GM18498 (cell line): ENCODE results near the gene RAB8B.
A peak's percentile ranks its signal among the peaks of the same experiment; 100 is the strongest.

Source experiments
- ATAC-seq: cut with Tn5 transposase; IDR thresholded peaks from one replicate; pipeline ENCODE4 v1.9.1; 2021; ENCODE audit warnings: mild to moderate bottlenecking, moderate library complexity; ENCODE audit not compliant: unreplicated experiment

The RAB8B gene

DNA sequence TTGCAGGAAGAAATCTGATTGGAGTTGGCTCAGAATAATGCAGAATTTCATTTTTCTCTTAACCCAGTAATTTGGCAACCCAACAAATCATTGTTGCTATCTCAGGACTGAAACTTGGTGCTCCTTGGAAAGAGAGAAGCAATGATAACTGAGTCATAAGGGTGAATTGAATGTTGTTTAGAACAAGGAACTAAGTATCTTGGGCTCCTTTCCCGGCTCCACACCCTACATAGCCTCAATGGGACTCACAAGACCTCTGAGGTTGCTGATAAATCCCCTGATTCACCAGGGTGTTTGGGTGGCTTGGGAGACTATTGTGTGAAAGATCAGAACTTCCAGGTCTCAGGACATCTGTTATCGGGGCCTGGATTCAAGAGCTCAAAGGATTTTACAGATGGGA is 7.8 kb upstream of the RAB8B start:
- no peak for ATAC-seq

DNA sequence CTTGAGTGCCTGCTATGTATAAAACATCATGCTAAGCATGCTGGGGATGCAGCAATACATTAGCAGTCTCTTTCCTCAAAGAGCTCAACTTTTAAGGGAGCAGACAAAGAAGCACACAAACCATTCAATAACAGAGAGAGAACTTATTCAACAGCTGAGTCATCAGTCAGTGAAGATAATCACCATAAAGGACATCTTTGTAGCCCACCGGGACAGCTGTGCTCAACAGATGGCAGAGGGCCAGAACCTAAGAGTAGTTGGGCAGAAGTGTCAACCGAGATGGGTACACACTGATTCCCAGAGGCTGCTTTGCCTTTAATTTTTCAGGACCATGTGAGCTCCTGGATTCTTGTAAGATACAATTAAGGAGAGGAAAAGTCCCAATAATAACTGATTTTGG is 4.2 kb upstream of the RAB8B start:
- ATAC-seq, result no peak

DNA sequence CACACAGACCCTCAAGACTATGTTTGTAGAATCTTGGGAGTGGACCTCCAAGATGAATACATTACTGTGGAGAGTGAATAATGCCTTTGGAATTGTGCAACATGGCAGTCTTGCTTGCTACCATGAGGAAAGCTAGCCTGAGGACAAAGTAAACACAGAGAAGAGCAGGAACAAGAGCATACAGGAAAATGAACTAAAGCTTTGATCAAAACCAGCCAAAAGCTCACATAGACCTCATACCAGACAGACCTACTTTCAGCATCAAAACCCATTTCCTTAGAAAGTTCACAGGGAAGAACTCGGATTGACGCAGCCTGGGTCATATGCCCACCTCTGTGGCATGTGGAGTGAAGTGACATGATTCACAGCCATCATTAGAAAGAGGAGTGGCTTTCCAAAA is 3.3 kb upstream of the RAB8B start:
- ATAC-seq, result no peak

DNA sequence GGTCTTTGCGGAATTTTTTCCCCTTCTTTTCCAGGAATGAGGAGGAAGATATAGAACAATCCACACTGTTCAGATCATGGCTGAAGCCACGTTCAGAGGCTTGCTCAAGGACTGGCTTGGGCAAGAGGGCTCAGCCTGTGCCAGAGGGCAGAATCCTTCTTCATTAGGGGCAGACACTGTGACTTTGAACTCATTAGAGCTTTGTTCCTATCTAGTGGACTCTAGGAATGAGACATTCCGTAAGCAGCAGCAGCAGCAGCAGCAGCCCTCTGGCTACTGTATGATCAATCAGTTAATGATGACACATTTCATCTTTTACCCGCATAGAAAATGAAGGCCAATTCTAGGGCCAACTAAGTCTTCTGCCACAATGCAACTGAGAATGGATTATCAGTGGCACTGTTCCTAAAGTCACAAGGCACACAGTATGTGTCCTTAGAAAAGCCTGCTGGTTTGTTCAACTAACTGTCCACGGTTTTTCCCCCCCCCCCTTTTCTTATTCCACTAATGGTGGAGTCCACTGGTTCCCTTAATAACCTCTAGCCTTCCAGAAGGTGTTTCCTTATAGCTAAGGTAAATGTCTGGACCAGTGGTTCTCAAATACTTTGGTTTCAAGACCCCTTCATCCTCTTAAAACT is 1.7 kb upstream of the RAB8B start:
- no peak for ATAC-seq

DNA sequence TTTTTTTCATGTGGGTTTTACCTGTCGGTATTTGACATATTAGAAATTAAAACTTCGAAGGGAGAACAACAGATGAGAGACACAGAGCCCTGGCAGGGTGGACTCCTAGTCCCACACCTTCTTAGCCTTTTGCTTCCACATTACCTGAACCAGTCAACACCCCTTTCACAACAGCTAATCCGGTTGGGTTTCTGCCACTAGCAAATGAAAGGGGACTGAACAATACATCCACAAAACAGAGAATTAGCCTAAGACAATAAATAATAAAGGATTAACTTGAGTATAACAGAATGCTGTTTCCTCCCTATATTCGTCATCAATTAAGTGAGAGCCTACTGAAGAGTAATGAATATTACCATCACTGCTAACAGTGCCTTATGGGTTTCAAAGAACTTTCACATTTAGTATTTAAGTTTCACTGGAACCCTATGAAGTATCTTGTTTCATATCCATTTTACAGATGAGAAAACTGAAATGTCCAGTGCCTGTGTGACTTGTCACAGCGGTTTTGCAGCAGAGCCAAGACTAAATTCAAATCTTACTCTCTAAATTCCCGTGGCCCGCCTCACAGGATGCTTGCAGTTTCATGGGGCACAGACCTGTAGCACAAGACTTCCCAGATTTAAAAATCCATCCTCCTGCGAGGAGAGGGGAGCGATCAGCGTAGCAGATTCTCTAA is 1.0 kb upstream of the RAB8B start:
- no peak for ATAC-seq

DNA sequence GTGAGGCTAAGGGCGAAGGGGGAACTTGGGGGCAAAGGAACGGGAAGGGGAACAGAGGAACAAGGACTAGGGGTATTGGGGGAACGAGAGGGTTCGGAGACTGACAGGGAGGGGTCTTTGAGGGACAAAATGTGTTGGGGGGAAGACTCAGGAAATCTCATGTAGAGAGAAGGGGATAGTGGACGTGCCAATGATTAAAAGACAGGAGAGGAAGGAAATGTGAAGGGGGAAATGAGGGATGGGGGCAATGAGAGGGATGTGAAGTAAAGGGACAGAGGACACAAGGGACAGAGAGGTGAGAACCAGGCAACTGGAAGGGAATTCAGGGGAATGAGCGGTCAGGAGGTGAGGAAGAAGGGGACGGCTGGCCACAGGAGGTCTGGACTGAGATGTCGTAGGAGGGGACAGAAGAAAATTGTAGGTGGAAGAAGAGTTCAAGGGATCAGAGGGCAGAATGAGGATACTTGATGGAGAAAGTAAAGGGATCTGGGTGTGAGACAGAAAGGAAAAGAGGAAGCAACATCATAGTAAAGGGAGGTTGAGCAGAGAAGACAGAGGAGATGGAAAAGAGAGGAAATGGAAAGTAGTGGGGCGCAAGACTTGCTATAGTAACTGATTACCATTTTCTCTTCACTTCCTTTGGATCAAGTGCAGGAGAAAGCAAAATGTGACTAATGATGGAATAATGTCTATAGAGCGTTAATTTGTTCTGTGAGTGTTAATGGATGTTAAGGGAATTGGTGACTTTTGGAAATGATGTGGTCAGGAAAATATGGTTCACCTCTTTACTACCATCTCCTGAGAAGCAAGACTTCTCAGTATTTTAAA is 749 bp downstream of the RAB8B start:
- no peak for ATAC-seq

DNA sequence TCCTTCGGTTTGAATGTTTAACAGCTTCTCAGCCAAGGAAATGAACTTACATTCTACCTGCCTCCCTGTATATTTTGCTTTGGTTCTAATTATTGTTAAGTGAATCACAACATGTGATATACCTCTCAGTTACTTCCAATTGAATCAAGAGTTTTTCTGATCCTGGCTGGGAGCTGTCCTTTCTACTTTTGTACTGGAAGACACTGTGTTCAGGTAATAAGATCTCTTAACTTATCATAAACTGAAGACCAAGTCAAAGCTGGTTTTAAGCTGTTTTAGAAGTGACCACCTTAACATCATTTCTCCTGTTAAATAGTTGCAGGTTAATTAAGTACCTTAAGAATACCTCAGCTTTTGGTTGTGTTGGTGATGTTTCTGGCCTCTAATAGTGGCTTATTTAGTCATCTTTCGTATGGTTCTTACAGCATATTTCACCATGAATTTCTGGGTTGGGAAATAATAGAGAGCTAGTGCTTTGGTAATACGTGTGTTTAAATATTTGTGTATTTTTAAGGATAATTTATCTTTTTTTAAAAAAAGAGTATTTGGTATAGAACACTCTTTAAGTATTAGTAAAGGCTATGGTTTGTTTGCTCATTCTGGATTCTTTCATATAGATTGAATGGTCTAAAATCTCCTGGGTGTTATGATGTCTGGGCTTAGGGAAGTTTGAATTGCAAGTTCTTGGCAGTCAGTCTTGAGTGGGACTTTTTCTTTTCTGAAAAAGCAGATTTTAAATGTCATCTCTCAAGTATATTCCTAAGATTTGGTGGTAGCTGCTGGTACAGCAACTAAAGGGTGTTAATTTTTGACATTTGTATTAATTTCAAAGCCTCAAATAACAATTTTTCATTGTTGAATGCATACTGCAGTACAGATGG is 1.6 kb downstream of the RAB8B start:
- no peak for ATAC-seq

DNA sequence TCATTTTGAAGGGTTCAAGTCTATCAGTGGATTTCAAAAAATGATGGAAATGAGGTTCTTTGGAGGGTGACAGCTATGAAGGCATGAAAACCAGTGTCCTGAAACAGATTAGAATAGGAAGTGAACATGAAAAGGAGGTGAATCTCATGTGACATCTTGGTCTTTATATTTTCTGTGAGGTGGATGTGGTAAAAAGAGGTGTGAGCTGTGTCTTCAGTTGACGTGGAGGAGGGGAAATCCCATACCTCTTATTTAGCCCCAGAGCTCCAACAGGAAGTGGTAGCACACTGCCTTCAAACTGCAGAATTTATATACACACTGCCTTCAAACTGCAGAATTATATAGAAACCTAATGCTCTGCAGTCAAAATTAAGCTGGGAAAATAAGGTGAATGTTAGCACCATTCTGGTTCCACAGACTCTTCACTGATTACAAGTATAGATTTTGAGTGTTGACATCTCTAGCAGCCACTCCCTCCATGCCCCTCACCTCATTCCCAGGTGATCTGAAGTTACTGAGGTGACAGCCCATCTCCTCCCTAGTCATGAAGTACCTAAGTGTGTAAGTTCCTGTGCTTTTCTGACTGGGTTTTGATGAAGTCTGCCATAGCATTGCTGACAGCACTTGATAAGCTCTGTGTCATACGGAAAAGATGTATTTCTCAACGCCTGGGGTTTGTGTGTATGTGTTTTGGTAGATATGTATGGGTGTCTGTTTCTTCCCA is 2.7 kb downstream of the RAB8B start:
- ATAC-seq, result peak; percentile 43

DNA sequence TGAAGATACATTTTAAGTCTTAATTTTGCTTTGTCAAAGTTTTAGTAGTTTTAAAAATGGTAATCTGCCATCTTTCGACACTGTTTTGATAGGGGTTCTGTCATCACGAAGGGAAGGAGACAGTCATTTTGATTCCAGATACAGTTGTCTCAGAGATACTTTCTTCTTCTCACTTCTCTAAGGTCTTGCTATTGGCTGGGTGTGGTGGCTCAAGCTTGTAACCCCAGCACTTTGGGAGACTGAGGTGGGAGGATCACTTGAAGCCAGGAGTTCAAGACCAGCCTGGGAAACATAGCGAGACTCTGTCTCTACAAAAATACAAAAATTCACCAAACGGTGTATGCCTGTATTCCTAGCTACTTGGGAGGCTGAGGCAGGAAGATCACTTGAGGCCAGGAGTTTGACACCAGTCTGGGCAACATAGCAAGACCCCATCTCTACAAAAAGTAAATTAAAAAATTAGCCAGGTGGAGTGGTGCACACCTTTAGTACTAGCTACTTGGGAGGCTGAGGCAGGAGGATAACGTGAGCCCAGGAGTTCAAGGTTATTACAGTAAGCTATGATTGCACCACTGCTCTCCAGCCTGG is 3.3 kb downstream of the RAB8B start:
- no peak for ATAC-seq

DNA sequence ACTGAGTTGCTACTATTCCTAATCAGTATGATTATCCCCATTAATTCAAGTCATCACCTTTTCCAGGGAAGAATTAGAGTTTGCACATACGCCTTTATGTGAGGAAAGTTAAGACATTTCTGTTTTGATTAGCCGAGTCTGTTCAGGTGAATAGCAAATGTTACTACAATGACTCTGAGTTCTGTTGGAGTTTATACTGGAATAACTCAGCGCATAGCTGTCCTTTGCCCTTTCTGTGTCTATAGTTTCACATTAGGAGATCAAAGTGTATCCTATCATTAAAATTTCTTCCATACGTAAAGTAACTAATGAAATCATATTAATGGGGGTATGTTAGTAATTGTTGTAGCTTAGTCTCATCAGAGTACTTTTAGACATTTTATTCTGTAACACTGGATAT is 4.9 kb downstream of the RAB8B start:
- no peak for ATAC-seq

DNA sequence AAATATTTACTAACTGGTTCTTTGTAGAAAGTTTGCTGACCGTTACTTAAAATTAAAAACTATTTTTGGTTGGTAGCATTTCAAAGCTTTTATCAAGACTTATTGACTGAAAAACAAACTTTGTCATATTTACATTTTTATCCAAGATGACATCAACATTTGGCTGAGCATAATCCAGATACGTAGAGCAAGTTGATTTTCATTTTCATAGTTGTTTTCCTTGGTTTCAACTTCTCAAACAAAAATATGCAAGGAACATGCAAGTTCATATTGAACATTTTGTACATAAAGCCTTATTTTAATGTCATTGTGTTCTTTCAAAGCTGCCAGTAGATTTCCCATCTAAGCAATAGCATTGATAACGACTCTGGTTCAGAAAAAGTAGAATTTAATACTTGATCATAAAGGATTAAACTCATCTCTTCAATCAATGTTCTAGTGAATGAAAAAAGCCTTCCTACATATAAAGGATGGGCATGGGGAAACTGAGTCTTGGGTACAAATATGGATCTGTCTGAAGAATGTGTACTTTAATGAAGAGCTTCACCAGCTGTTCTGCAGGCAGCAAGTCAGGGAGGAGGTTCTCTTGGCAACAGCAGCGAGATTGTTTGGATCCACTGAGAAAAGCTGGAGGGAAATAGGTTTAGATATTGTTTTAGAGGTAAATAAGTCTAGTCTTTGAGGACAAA is 5.6 kb downstream of the RAB8B start:
- no peak for ATAC-seq

DNA sequence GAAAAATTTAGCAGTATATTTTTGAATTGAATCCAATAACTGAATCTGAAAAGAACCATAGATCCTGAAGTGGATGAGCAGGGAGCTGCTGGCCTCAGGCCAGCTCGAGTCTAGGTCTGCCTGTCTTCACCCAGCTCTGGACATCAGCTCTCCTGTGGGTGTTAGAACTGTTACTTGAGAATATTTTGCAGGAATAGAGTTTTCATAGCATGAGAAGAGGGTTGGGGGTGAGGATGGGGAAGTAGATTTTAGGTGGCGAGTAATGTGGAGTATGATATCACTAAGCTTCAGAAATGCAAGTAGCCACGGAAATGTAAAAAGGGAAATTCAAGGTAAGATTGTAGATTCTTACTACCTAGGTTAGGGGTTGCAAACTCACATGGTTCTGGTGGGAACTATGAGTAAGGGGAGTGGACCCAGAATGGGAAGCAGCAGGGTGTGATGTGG is 6.2 kb downstream of the RAB8B start:
- no peak for ATAC-seq

DNA sequence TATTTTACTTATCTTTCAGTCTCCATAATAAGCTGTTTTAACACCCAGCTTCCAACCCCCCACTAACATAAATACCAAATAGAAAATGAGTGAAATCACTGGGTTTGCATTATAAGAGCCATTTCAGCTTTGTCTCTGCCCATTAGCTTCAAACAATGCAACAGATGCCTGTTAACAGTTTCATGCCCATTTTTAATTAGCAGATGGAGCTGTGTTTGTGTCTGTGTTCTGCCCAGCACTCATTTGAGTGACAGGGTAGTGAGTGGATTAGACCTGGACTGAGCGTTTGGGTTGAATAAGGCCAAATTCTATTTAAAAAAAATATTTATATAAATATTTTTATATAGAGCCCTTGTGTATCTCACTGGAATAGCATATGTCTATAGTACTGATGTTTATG is 7.4 kb downstream of the RAB8B start:
- ATAC-seq, result no peak

DNA sequence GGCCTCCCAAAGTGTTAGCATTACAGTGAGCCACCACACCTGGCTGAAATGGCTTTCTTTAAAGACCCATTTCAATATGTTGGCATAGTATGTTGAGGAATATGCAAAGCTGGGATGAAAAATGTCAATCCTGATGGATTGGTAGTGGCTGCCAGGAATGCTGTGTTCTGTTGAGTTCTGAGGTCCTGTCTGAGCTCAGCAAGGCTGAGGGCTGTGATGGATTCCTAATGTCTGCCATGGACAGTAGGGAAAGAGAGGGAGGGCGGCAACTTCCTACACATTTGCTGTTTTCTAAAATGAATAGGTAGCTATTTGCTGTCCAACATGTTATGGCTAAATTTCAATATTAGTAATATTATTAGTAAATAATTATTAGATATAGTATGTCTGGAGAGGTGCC is 8.2 kb downstream of the RAB8B start:
- ATAC-seq, result no peak

DNA sequence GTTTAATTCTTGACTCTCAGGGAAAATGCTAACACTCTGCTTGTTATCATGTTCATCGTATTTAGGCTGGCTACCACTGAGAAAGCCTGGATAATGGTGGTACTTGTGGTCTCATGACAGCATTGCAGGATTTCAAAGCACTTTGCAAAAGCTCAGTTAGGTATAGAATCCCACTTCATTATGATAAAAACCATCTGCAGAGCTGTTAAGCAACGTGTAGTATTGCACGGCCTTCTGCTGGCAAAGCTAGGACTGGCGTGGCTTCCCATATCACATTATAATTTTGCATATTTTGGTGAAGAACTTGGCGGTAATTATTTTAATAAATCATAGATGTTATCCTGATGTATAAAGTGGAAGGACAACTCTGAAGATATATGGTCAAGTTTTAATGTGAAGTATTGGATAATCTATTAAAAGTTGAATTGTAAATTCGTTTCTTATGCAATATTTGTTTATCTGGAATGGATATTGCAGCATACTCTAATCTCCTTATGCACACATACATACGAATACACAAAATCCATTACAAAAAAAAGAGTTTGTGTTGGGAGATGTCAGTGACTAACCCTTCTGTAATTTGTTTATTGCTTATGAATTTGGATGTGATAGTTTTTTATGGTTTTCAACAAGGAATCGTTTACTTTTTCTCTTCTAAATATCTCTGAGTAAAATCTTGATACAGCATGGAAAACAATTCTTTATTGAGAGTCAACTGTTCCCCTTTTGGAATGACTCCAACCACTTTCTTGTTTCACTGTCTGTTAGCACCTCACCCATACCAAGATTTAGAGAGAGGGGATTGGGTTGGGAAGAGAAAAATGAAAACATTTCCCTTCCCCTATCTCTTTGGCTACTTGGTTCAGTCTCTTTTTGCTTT is 9.2 kb downstream of the RAB8B start:
- ATAC-seq, result no peak

DNA sequence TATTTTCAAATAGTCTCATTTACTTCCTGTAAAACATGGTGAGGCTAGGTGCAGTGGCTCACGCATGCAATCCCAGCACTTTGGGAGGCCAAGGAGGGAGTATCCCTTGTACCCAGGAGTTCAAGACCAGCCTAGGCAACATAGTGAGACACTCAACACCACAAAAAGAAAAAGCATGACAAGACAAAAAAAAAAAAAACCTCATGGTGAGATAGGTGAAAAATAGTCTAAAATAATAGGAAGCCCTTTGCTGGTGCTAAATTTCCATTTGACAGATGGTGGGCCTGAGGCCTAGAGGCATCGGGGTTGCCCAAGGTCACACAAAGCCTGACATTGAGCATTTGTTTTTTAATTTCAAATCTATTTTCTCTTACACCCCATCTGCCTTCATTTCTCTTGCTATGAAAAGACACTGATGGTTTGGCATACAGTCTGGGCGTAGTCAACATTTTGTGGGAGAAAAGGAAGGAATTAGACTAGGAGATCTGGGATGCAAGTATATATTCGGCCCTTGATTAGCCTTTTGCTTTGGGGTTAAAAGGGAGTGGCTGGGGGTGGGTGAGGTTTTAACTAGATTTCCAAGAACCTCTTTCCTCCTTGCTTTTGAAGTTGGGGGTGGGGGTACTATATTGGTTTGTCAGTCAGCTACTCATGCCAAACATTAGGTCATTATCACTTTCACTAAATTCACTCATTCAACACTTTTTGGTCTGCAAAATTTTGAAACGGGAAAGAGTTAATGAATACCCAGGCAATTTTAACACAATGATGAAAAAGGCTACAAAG is 11.3 kb downstream of the RAB8B start:
- ATAC-seq, result no peak

DNA sequence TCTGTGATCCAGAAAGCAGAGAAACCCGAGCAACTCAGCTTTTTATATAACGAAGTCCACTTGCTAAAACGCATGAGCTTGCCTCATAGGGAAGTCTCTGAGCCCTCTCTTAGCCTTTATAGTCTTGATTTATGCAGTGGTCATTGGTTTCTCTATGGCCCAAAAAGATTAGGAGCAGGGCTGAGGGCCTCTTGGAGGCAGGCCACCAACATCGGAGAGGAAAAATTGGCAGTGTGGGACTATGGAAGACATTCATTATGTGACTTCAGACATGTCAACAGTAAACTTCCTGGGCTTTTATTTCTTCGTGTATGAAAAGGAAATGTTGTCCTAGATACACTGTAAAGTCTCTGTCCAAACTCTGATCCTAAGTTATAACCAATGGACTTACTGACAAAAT is 13.5 kb downstream of the RAB8B start:
- no peak for ATAC-seq
